ENCODE data around the gene SLC35D1. TPM values are rescaled to one million over a fixed set of nuclear protein-coding genes. Genes with fewer than 3 reads are reported as not detected.
A peak's percentile ranks its signal among the peaks of the same experiment; 100 is the strongest.

Gene SLC35D1
- total and polyA plus RNA-seq, 7 donors, result 3.9 to 22.9 (median 9.4) TPM

GRCh38 chr1:67020765-67021164 lies 33.2 kb downstream of the SLC35D1 start:
- Histone ChIP-seq H3K4me1 (peaks cover 0 to 44% (median 32%) of the 10 kb centered on the region in 4 donors), H3K27me3 (no peaks in the 10 kb centered on the region), H3K9me3 (no peaks in the 10 kb centered on the region), H3K4me3 (no peak overlapping the region), H3K36me3 (peaks cover 0 to 9% (median 0%) of the 10 kb centered on the region in 4 donors), H3K27ac (peak overlapping the region; percentile 60 to 79 (median 70))
- TF ChIP-seq POLR2AphosphoS5 (IDR thresholded peaks at IDR 0.05), result no peak
- no peak for TF ChIP-seq EP300 (IDR thresholded peaks at IDR 0.05)
- TF ChIP-seq POLR2A (IDR thresholded peaks at IDR 0.05), result no peak
- no peak for TF ChIP-seq CTCF (IDR thresholded peaks at IDR 0.05)
- 35 to 43% methylated on average over 2 of the region's 2 CpGs for WGBS, 2 donors
- no peak for DNase-seq
- intact Hi-C loops (cut with DNase I), result no loop called here

GRCh38 chr1:67020304-67020703 lies 33.6 kb downstream of the SLC35D1 start:
- Histone ChIP-seq H3K27ac (peak overlapping the region; percentile 60 to 79 (median 70)), H3K27me3 (no peaks in the 10 kb centered on the region), H3K36me3 (peaks cover 0 to 9% (median 0%) of the 10 kb centered on the region in 4 donors), H3K4me1 (peaks cover 0 to 44% (median 32%) of the 10 kb centered on the region in 4 donors), H3K9me3 (no peaks in the 10 kb centered on the region), H3K4me3 (no peak overlapping the region)
- no peak for DNase-seq
- TF ChIP-seq POLR2A (IDR thresholded peaks at IDR 0.05) (no peak), POLR2AphosphoS5 (IDR thresholded peaks at IDR 0.05) (no peak), EP300 (IDR thresholded peaks at IDR 0.05) (no peak), CTCF (IDR thresholded peaks at IDR 0.05) (no peak)
- intact Hi-C loops (cut with DNase I), result no loop called here
- WGBS, 2 donors, result 86 to 88% methylated on average over 2 of the region's 2 CpGs

GRCh38 chr1:67019600-67020136 lies 34.3 kb downstream of the SLC35D1 start:
- intact Hi-C loops (cut with DNase I), result no loop called here
- DNase-seq, result no peak
- Histone ChIP-seq H3K27ac (peak overlapping the region; percentile 60 to 79 (median 70)), H3K27me3 (no peaks in the 10 kb centered on the region), H3K9me3 (no peaks in the 10 kb centered on the region), H3K36me3 (peaks cover 0 to 9% (median 0%) of the 10 kb centered on the region in 4 donors), H3K4me3 (no peak overlapping the region), H3K4me1 (peaks cover 0 to 44% (median 32%) of the 10 kb centered on the region in 4 donors)
- 43 to 49% methylated on average over 1 of the region's 1 CpG for WGBS, 2 donors
- TF ChIP-seq POLR2A (IDR thresholded peaks at IDR 0.05), result no peak
- TF ChIP-seq EP300 (IDR thresholded peaks at IDR 0.05), result no peak
- no peak for TF ChIP-seq CTCF (IDR thresholded peaks at IDR 0.05)
- no peak for TF ChIP-seq POLR2AphosphoS5 (IDR thresholded peaks at IDR 0.05)

DNA sequence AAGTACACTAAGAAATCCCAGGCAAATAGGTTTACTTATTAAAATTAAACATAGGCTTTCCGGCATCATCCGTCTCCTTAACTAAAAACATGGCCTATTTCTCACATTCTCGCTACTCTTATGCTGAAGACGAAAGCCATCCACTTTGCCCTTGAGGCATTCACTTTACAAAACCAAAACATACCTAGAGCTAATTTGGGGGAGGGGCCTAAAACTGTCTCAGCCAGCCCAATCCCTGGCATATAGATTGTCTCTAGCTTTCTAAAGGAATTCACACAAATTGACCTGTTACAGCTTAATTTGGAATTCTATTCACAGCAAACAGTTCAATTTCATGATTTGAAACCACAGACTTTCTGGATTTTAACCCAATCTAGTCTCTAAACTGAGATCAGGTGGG lies 34.8 kb downstream of the SLC35D1 start:
- H3K4me3 ChIP-seq, result no peak overlapping the region
- H3K36me3 ChIP-seq, result peaks cover 0 to 9% (median 0%) of the 10 kb centered on the region in 4 donors
- 91 to 92% methylated on average over 4 of the region's 4 CpGs for WGBS, 2 donors
- H3K27ac ChIP-seq, result peak overlapping the region; percentile 60 to 79 (median 70)
- no peaks in the 10 kb centered on the region for H3K27me3 ChIP-seq
- TF ChIP-seq POLR2AphosphoS5 (IDR thresholded peaks at IDR 0.05) (no peak), POLR2A (IDR thresholded peaks at IDR 0.05) (no peak), EP300 (IDR thresholded peaks at IDR 0.05) (no peak), CTCF (IDR thresholded peaks at IDR 0.05) (no peak)
- no peaks in the 10 kb centered on the region for H3K9me3 ChIP-seq
- intact Hi-C loops (cut with DNase I), result no loop called here
- peaks cover 0 to 44% (median 32%) of the 10 kb centered on the region in 4 donors for H3K4me1 ChIP-seq
- no peak for DNase-seq

- H3K36me3 ChIP-seq, result peaks cover 0 to 9% (median 0%) of the 10 kb centered on the region in 4 donors
- no peak overlapping the region for H3K4me3 ChIP-seq
- no peaks in the 10 kb centered on the region for H3K9me3 ChIP-seq
- peak overlapping the region in 3 of 4 donors; percentile 67 to 79 (median 73) for H3K27ac ChIP-seq
- 87 to 92% methylated on average over 2 of the region's 2 CpGs for WGBS, 2 donors
- intact Hi-C loops (cut with DNase I), result no loop called here
- peaks cover 0 to 48% (median 32%) of the 10 kb centered on the region in 4 donors for H3K4me1 ChIP-seq
- H3K27me3 ChIP-seq, result no peaks in the 10 kb centered on the region
- TF ChIP-seq CTCF (IDR thresholded peaks at IDR 0.05) (no peak), POLR2A (IDR thresholded peaks at IDR 0.05) (no peak), POLR2AphosphoS5 (IDR thresholded peaks at IDR 0.05) (no peak), EP300 (IDR thresholded peaks at IDR 0.05) (no peak)
- no peak for DNase-seq
These were observed 35.4 kb downstream of the SLC35D1 start for GRCh38 chr1:67018574-67018973.

Measured in sigmoid colon (tissue), 7 donors.